Lung (tissue), 12 donors: ENCODE results near the gene P4HB. TPM values are rescaled to one million over a fixed set of nuclear protein-coding genes. Genes with fewer than 3 reads are reported as not detected.

ENCODE experiments used
- ATAC-seq: fragments of 200-7000 bp; cut with Tn5 transposase; one replicate; pipeline ENCODE4 v1.9.1; 2020; ENCODE audit warnings: moderate number of reproducible peaks; ENCODE audit not compliant: insufficient read depth, low FRiP score
- DNase-seq, 3 donors: peaks; one replicate each; pipeline ENCODE4 v3.0.0-alpha.2; 2013 to 2017
- H3K27ac ChIP-seq, 2 donors: one replicate each; pipeline ENCODE4 v1.5.1; 2013; ENCODE audit warnings: mild to moderate bottlenecking in 2 of 2, moderate library complexity in 2 of 2, control low read depth in 1 of 2, inconsistent platforms in 1 of 2, low read depth in 1 of 2, low read length in 1 of 2
- H3K27me3 ChIP-seq, 3 donors: one replicate each; pipeline ENCODE4 v1.5.1; 2013; ENCODE audit warnings: low read length in 2 of 3; ENCODE audit not compliant: control insufficient read depth in 3 of 3, insufficient read depth in 3 of 3
- H3K36me3 ChIP-seq, 4 donors: one replicate each; pipeline ENCODE4 v1.5.1; 2013; ENCODE audit warnings: low read length in 4 of 4, mild to moderate bottlenecking in 1 of 4, moderate library complexity in 1 of 4; ENCODE audit not compliant: control insufficient read depth in 4 of 4, insufficient read depth in 4 of 4
- H3K4me1 ChIP-seq, 5 donors: one replicate each; pipeline ENCODE4 v1.5.1; 2013; ENCODE audit warnings: low read length in 5 of 5, mild to moderate bottlenecking in 2 of 5, moderate library complexity in 1 of 5; ENCODE audit not compliant: control insufficient read depth in 5 of 5, insufficient read depth in 5 of 5
- H3K4me3 ChIP-seq: one replicate; pipeline ENCODE4 v1.5.1; 2013; ENCODE audit warnings: mild to moderate bottlenecking, control low read depth, moderate library complexity
- H3K9ac ChIP-seq, 2 donors: one replicate each; pipeline ENCODE4 v1.5.1; 2013; ENCODE audit warnings: low read length in 2 of 2, control low read depth in 1 of 2; ENCODE audit not compliant: insufficient read depth in 1 of 2
- H3K9me3 ChIP-seq, 4 donors: one replicate each; pipeline ENCODE4 v1.5.1; 2013; ENCODE audit warnings: low read length in 3 of 4, mild to moderate bottlenecking in 1 of 4, moderate library complexity in 1 of 4; ENCODE audit not compliant: control insufficient read depth in 4 of 4, insufficient read depth in 3 of 4
- WGBS, 2 donors: extraction: QIAGEN DNeasy Blood & Tissue Kit; methylation state at CpG; one replicate each; pipeline ENCODE4 v1.1.7; 2013; 5-methylcytosine and 5-hydroxymethylcytosine counted together
- polyA plus RNA-seq, 2 donors: library from polyadenylated mRNA; stranded (reverse); fragments of 200-250 nt; gene quantifications; one replicate each; pipeline ENCODE4 v1.2.1, GENCODE V29; 2013
- total RNA-seq, 2 donors: library from RNA; depleted of rRNA in 1 of 2; stranded (reverse); fragments of >200 nt in 1 of 2; gene quantifications; one replicate each; pipeline ENCODE4 v1.2.1, GENCODE V29; 2014 to 2021
- TF ChIP-seq, protein P1 (sequence below): IDR thresholded peaks from 2 replicates; pipeline ENCODE4 v1.5.1; 2012; ENCODE audit warnings: mild to moderate bottlenecking; ENCODE audit errors: control extremely low read depth, extremely low read depth
- donor health status: control.
- donor health status: control.
- donor health status: Bipolar disorder and iron deficiency.
- donor health status: healthy.
- donor health status: DM: yes; HTN: yes; CAD: no.

The P4HB gene
- total and polyA plus RNA-seq, 4 donors = 356 to 990 (median 779) TPM

DNA sequence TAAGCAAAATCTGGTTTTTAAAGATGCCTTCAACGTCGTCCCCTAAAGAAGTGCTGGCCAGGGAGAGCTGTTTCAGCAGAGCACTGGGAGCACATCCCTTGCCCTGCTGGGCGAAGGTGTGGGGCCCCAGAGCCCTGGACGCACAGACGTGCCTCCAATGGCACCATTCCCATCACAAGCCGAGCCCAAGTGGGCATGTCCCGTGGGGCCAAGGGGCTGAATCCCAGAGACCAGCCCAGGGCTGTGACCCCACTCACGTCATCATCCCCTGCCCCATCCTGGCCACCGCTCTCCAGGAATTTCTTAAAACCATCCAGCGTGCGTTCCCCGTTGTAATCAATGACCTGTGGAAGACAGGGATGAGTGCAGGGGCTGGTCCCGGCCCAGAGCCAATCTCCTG lies 15.4 kb downstream of the P4HB start:
- Histone ChIP-seq H3K4me3 (no peak overlapping the region), H3K4me1 (peaks cover 0 to 4% (median 0%) of the 10 kb centered on the region in 5 donors), H3K27me3 (no peaks in the 10 kb centered on the region), H3K27ac (no peak overlapping the region), H3K36me3 (peaks cover 8 to 60% (median 34%) of the 10 kb centered on the region in 4 donors), H3K9ac (no peak overlapping the region), H3K9me3 (no peaks in the 10 kb centered on the region)
- WGBS, 2 donors = 93 to 94% methylated on average over 13 of the region's 13 CpGs
- ATAC-seq = no peak
- DNase-seq = no peak
- TF ChIP-seq, protein P1, sequence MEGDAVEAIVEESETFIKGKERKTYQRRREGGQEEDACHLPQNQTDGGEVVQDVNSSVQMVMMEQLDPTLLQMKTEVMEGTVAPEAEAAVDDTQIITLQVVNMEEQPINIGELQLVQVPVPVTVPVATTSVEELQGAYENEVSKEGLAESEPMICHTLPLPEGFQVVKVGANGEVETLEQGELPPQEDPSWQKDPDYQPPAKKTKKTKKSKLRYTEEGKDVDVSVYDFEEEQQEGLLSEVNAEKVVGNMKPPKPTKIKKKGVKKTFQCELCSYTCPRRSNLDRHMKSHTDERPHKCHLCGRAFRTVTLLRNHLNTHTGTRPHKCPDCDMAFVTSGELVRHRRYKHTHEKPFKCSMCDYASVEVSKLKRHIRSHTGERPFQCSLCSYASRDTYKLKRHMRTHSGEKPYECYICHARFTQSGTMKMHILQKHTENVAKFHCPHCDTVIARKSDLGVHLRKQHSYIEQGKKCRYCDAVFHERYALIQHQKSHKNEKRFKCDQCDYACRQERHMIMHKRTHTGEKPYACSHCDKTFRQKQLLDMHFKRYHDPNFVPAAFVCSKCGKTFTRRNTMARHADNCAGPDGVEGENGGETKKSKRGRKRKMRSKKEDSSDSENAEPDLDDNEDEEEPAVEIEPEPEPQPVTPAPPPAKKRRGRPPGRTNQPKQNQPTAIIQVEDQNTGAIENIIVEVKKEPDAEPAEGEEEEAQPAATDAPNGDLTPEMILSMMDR = no peak

DNA sequence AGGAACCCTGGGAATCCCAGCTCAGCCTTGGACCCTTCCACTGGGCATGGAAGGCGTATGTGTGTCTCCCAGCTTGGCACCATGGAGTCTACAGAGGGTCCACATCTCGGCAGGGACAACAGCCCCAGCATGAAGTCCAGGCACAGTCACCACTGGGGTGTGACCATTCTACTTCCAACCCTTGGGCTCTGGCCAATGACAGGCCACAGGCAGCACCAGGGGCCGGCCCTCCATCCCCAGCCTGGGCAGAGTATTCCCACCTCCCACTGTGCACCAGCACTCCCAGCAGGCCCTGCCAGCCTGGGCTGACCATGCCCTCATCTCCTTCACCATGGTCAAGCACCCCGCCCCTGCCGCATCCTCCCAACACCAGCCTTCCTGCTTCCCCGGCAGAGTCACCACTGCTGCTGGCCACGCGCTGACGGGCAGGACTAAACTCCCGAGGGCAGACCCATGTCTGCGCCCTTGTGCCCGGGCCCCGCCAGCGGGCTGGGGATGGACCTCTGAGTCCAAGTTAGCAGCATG lies 15.9 kb downstream of the P4HB start:
- no peak for ATAC-seq
- no peak for DNase-seq
- H3K9me3 ChIP-seq = no peaks in the 10 kb centered on the region
- no peak overlapping the region for H3K4me3 ChIP-seq
- H3K27ac ChIP-seq = no peak overlapping the region
- H3K36me3 ChIP-seq = peaks cover 8 to 58% (median 34%) of the 10 kb centered on the region in 4 donors
- H3K27me3 ChIP-seq = no peaks in the 10 kb centered on the region
- WGBS, 2 donors = 91% methylated on average over 14 of the region's 14 CpGs
- TF ChIP-seq, protein P1 = no peak
- no peak overlapping the region for H3K9ac ChIP-seq
- H3K4me1 ChIP-seq = peaks cover 0 to 4% (median 0%) of the 10 kb centered on the region in 5 donors

DNA sequence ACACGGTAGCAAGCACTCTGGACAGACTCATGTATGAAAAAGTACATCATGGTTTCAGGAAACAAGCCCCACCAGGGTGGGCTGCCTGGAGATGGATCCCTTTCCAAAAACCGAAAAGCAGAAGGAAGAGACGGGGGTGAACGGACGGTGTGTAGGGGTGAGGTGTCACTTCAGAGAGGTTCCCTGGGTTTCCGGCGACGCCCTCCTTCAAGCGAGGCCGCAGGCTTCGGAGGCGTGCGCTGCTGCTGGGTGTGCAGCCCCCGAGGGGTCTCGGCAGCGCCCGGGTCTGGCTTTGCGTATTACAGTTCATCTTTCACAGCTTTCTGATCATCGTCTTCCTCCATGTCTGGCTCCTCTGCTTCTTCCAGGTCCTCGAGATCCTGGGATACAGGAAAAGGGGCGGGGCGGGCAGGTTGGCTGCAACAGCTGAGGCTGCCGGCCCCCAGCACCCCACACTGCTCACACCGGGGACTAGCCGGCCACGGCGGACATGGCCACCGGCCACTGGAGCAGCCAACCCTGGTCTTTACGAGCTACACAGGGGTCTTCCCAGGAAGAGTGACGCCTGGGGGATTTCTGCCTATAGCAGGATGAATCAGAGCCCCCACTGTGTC lies 16.5 kb downstream of the P4HB start:
- Histone ChIP-seq H3K9ac (no peak overlapping the region), H3K4me3 (no peak overlapping the region), H3K27ac (no peak overlapping the region), H3K36me3 (peaks cover 8 to 56% (median 34%) of the 10 kb centered on the region in 4 donors), H3K27me3 (no peaks in the 10 kb centered on the region), H3K9me3 (no peaks in the 10 kb centered on the region), H3K4me1 (peaks cover 0 to 4% (median 0%) of the 10 kb centered on the region in 5 donors)
- TF ChIP-seq, protein P1 = no peak
- ATAC-seq (no peak), DNase-seq (no peak)
- 74 to 89% methylated on average over 30 of the region's 30 CpGs for WGBS, 2 donors
